Measurements from ENCODE around the gene CIBAR2.

Gene CIBAR2

DNA sequence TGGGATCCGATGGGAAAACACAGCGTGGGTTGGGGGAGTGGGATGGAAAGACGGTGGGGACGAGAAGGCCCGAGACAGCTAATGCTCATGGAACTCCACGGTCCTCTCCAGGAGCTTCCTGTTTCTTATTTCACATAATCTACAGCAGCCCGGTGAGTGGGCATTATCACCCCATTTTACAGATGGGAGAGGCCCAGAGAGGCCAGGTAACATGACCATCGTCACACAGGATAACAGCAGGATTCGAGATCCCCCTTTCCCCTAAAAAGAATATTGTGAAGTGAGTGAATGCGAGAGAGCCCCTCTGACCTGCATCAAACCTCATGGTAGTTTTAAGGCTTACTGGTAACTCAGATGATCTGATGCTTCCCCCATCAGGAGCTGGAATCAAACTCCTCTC is 12.0 kb downstream of the CIBAR2 start:
- DNase-seq: no peak

DNA sequence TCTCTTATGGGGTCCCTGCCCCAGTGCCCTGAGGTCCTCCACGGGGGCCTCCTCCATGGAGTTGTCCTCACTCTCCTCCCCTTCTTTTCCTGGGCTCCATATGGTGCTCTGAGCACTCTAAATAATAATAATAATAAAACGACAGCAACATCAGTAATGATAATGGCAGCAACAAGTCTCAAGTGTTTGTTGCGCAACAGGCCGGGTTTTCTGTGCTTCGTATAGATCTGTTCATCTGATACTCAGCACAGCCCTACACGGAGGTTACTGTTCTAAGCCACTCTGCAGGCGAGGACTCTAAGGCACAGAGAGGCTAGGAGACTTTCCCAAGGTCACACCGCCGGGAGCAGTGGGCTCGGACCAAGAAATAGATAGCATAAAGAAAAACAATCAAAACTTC is 13.7 kb downstream of the CIBAR2 start:
- DNase-seq: no peak

DNA sequence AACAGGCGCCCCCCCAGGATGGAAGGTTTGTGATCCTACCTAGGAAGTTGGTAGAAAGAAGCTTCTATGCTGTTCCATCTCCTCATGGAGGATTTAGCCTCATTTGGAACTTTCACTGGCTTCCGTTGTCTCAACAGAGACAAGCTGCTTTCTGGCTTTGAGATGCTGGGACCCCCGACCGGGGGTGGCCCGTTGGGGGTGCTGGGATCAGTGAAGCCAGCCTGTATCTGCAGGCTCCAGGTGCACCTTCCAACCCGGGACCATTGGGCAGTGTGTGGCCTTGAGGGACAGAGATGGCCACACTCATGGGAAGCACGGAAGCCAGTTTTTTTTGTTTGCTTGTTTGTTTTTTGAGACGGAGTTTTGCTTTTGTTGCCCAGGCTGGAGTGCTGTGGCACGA is 15.4 kb downstream of the CIBAR2 start:
- DNase-seq: no peak

DNA sequence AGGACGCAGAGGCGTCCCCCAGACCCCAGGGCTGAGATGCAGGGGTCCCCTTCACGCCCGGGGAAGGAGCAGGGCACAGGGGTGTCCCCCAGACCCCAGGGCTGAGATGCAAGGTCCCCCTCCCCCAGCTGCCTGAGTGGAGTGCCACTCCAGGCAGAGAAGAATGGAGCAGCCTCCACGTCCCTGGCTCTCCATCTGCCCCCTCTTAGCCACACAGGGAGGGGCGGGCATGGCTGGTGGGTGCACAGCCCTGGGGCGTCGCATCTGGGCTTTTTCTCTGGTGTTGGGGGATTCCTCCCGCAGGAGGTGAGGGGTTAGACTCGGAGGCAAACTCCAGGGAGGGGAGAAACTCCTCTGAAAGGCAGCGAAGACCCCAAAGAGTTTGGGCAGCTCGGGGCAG is 17.5 kb downstream of the CIBAR2 start:
- DNase-seq: no peak

DNA sequence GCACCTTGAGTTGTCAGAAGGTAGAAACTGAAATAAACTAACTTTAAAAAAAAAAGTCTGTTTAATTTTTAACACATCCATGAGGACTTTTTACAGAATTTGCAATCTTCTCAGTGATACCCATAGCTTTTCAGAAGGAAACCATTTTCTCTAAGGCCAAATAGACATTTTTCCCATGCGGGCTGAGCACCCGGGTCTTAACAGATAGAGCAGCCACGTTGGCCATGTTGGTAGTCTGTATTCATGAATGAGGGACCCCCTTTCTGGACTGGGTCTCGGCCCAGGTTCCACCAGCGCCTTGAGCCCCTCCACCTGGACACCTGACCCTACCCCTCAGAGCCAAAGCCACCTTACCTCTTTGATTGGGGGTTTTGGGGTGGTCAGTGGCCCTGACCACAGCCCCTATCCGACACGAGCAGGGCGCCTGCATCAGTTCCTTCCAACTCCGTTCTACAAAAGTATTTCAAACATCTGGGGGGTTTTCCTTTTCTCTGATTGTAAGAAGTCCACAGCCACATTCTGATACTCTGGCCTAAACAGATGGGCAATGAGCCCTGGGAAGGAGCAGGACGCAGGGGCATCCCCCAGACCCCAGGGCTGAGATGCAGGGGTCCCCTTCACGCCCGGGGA is 18.0 kb downstream of the CIBAR2 start:
- DNase-seq: no peak

DNA sequence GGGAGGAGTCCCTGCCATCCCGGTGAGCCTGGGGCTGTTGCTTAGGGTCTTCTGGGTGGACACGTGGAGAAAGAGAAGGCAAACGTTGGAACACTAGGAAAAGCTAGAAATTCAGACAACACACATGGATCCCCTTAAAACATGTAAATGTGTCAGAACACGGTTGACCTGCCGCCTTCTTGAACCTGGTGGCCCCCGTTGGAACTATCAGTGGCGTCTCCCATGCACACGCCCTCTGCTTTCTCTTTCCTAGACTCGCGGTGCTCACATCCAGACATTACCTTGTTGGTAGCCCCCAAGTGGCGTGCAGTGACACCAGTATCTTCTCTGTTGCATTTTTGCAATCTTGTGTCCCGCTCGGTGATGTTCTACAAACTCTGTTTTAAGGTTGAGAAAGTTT is 18.6 kb downstream of the CIBAR2 start:
- DNase-seq: no peak

DNA sequence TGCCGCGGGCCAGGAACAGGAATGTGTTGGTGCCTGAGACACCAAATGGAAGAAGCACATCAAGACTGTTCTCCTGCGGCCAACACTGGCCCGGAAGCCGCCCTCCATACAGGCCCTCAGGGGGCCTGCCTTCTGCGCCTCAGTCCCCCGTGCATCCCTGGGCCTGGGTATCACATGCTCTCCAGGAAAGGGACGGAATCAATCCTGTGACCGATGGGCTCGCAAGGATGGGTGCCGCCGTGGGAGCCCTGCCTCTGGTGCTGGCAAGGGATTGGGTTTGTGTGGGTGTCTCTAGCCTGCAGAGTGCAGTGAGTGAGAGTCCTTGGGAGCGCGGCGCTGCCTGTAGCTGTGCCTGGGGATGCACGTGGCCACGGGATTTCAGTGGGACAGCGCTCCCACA is 19.4 kb downstream of the CIBAR2 start:
- no peak for DNase-seq

DNA sequence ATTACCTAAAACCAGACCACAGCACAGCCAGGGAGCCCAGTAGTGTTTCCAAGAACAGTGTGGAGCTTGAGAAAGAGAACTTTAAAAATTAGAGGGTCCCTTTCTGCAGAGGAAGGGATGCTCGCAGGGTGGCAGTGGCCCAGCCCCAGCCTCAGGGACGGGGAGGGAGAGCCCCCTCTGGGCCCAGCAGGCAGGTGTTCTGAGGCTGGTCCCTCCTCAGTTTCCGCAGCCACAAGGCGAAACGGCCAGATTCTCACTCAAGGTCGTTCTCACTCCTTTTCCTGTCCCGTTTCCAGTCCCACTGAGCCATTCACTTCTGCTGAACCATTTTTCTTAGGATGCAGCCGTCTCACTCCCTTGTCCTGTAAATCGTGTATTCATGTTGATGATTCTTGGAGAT is 20.0 kb downstream of the CIBAR2 start:
- no peak for DNase-seq

DNA sequence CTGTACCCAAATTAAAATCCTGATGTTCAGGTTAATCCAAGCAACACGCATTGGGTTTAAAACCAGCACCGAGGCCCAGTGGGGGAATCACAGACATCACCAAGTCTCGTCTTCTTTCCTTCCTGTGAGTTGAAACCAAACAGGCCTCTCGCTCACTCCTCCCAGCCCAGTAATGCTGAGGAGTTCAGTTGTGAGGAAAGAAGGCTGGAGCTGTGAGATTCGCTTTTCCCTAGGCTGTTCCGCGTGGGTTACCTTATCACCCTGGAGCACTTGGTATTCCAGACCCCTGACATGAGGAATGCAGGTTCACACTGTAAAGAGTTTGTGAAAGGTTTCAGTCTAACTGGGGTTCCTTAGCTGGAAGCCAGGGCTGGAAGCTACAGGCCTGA is 20.8 kb downstream of the CIBAR2 start:
- peak; percentile 70 for DNase-seq

DNA sequence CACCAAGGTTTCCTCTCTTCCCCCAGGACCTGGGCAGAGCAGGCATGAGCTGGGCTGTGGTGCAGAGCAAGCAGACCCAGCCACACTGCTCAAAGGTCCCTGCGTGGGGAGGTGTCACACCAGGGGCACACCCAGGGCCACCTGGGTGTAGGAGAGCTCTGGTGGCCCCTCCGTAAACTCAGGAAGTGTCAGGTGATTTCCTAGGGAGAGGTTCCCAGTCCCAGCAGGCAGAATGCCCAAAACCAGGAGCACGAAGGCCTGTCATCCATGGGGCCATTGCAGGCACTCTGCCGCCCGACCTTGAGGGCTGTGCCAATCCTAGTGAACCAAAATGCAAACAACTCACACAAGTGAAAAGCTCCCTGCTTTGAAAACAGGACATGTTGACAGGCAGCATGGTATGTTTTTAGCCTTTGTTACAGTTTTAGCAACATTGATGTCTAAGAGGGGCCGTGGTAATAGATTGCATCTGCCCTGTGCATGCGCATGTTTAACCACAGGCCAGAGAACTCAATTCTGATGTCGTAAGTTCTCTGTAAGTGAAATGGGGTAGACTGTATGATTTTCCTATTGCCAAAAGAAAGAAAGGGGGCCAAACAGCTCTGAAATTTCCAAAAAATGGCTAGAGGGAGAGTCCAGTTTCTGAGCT is 21.3 kb downstream of the CIBAR2 start:
- DNase-seq: no peak

DNA sequence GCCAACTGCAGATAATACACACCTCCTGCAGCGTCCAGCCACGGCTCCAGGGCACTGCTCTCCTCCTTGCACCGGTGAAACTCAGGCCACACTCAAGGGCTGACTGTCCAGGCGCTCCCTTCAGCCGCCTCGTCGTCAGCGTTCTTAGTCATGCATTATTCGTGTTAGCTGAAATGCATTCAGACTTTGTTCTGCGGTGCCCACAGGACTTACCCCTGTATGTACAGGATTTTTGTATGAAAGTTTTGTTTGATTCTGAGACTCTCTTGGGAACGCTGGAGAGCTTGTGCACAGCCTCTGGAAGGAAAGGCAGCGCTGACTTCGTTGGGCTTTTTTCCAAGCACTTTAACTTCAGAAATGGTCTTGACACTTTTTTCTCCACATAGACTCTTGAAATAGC is 22.1 kb downstream of the CIBAR2 start:
- no peak for DNase-seq

DNA sequence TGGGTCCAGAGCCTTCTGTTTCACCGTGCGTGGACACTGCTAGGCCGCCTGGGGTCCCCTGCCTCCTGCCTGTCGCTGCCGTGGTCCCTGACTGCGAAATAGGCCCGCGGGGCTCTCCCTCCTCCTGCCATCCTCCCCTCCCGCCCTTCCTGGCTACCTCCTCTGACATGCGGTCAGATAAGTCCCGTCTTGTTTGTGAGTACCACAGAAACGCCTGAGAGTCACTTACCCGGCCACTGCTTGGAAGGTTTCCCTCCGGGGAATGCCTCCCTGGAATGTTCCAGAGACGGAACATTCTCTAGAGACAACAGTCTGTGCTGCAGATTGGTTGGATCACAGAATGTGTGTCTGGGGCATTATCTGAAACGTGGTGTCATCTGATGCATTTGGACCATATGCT is 22.7 kb downstream of the CIBAR2 start:
- no peak for DNase-seq

DNA sequence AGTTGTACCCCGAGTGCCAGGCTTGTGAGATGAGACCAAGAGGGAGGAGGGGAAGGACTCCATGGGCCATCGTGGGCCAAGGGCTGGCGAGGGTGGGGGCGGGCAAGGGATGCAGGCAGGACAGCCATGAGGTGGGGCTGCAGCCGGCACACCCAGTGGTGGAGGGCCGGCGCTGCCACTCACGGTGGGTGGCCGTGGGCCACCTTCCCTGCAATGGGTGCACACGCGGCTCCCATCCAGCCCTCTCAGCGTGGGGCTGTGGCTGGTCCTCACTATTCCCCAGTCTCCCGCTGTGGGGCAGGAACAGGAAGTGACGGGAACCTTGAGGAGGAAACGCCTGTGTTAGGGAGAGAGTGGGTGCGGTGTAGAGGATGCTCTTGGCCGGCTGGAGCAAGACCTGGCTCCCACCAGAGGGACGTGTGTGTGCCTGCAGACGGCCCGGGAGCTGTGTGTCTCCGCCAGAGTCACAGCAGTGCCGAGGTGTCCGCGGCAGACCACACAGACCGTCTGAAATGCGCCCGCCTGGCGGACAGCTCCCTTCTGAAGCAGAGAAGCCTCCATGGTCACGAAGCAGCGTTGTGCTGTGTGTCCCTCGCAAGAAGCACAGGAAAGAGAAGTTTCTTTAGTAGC is 23.6 kb downstream of the CIBAR2 start:
- no peak for DNase-seq

DNA sequence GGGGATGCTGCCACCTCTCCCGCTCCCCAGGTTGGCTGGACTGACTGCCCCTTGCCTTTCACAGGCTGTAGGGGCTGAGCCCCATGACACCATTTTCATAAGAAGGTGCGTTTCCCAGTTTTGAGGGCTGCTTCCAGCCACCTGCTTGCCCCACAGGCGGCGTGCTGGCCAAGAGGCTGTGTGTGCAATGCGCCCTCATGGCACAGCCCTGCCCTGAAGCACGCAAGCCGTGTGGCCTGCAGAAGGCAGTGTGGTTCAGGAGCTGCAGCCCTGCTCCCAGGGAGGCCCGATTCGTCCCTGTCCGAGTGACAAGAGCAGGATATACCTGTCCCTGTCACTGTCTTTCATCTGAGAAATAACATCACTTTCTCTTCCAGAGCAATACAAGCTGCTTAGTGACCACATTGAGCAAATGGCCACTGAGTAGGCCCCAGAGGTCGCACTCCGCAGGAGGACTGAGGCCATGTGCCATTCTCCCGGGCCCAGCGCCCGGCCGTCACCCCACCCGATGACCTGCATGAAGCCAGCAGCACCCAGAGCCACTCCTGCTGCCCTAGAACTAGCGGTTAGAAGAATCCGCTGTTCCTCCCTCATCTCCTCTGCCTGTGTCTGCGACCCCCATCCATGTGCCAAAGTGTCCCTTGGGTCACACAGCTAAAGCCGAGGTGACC is 24.2 kb downstream of the CIBAR2 start:
- no peak for DNase-seq

DNA sequence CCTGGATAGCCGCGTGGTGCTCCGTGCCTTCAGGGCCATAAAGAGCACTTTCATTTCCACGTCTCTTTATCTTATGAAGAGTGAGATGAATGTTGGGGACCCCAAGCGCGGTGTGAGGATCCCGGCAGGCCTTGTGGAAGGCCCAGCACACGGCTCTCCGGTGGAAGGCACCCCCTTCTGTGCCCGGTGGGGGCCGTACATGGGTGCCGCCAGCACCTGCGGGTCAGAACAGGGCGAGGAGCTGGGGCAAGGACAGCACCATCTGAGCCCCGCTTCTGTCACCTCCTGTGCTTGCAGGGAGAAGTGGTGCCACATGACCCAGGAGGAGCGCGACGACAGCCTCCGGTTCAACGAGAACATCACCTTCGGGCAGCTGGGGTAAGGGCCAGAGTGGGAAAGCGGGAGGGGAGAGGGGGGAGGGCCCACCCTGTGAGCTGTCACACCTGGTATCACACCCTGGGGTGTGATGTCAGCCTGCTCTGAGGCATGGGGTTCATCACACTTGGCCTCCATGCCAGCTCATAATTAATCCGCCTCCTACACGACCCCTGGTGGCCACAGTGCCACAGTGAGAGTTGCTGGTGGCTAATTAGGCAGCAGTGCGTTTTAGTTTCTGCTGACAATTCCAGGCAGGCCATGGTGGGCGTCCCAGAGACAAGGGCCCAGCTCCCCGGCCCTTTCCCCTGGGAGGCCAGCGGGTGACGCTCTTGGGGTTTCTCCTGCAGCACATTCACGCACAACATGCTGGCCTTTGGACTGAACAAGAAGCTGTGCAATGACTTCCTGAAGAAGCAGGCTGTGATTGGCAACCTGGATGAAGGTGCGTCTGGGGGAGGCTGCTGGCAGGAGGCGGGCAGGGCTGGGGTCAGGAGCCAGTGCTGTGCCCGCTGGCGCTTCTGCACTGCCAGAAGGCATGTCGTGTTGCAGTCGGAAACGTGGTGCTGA is 25.7 kb downstream of the CIBAR2 start:
- peak; percentile 80 for DNase-seq

DNA sequence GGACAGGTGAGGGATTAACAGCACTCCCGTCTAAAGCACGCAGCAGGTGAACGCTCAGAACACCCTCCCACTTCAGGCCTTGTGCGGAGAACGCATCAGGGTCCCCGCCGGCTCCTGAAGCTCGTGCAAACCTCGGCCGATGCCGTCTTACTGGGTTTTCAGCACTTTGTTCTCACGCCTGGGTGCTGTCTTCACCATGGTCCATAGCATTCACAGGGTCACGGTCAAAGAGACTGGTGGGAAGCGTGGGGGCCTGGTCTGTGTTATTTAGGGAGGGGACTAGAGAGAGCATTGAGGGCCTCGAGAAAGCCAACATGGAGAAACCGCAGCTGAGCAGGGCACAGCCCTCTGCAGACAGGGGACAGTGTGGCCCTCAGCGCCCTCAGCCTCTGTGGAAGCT is 26.6 kb downstream of the CIBAR2 start:
- DNase-seq: no peak

DNA sequence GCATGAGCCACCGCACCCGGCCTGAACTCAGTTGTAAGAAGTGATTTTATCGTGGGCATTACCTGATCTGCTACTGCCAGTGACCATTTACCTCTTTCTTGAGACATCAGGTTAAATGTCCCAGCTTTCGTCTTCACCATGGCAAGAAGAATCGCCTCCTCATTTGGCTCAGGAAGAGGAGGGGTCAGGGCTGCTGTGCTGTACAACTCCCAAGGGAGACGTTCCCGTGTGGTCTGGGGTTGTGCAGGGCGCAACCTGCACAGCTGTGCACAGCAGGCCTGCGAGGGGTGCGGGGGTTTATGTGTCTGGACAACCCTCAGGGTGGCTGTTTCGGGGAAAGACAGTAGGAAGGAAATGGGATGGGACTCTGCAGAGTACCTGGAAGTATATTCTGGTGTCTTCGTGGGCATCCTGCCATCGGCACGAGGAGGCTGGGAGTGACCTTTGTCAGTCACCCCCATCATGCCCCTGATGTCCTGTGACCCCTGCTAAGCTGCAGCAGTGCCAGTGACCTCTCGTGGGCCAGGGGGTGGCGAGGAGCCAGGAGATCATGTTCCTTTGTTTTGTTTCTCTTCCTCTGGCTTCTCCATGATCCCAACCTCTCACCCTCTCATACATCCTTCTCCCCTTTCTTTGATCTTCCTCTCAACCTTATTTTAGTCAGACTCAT is 27.3 kb downstream of the CIBAR2 start:
- no peak for DNase-seq

DNA sequence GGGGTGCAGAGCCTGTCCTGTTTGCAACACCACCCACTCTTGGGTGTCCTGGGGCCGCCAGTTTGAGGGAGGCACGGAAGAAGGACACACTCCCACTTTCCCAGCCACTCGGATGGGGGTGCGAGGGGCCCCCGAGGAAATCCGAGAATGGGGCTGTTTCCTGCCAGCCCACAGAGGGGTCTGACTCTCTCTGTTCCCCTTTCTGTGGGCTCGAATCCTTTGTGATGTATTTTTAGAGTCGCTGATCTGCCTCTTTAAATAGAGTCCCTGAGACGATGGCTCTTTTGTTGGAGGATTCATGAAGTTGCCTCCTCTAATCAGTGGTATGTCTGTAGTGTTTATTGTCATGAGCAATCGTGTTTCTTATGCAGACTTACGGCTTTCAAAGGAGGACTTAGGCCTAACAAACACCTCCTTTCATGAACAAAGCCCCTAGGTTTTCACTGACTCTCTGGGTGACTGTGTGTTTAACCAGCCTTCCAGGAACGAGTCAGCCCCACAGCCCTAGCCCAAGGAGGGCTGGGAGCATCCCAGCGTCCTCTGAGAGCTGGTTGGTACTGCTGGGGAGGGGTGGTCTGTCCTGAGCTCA is 29.1 kb downstream of the CIBAR2 start:
- no peak for DNase-seq

DNA sequence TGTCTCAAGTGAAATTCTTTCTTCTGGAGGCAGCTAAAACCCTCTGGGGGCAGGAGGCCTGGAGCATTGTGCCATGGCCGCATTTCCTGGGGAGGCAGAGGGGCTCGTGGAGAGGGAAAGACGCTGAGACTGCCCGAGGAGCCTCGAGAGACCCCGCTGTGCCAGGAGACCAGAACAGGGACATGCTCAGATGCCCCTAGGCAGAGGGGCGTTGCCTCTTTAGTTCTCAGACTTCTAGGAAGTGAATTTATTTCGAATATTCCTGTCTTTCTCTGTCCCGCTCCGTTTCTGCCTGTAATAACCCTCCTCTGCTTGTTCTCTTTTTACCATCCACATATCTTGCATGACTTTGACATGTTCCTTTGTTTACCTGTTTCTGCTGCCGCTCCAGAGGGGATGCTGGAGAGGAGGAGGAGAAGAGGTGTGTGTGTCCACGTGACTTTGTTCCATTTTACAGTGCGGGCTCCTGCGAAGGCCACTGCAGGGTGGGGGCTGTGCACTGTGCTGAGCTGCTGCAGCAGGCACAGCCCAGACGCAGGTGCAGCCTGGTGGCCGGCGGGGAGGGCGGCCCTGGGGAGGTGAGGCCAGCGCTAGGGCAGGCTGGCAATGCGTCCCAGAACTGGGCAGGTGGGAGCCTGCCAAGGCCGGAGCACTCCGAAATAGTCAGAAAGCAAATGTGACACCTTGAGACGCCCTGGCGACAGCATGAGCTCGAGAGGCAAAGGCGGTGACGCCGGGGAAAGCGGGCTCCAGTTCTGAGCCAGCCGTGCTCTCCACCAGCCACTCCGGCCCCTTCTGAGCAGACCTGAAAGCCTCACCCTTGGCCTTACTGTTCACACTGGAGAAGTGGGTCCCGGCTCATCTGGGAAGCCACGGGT is 29.9 kb downstream of the CIBAR2 start:
- DNase-seq: no peak

DNA sequence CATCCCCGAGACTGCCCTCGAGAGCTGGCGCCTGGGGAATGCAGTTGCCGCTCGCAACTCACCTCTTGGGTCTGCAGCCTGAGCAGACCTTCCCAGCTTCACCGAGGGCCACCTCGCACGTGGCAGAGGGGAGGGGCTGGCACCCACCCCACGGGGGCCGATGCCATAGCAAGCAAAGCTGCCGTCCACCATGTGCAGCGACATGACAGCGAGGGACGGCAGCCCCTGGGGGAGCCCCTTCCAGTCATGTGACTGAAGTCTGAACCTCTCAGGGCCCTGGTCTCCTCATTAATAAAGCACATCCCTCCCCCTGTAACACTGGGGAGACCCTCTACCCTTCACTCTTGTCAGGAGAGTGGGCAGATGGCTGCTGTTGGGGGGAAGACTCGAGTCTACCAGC is 30.5 kb downstream of the CIBAR2 start:
- DNase-seq: no peak

DNA sequence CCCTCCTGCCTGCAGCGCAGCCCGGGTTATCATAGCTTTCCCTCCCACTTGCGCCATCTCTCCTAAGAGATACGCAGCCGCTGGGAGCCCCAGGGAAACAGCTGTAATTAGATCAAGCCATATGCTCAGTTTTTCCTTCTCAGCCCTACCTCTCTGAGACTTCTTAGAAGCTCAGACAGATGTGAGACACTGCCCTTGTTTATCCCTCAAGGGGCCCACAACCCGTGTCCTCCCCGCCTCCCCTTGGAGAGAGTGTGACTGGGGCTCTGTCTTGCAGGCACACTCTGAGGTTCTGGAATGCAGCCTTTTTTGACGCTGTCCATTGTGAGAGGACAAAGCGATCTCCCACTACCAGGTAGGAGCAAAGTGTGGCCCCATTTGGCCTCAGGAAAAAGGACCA is 31.2 kb downstream of the CIBAR2 start:
- peak; percentile 72 for DNase-seq

Measured in islet precursor cell (in vitro differentiated cells).